GM19452 (cell line): Measurements from ENCODE around the gene CDH2.

ENCODE experiments used
- ATAC-seq: cut with Tn5 transposase; IDR thresholded peaks from one replicate; pipeline ENCODE4 v1.9.1; 2021; ENCODE audit not compliant: unreplicated experiment

The CDH2 gene

DNA sequence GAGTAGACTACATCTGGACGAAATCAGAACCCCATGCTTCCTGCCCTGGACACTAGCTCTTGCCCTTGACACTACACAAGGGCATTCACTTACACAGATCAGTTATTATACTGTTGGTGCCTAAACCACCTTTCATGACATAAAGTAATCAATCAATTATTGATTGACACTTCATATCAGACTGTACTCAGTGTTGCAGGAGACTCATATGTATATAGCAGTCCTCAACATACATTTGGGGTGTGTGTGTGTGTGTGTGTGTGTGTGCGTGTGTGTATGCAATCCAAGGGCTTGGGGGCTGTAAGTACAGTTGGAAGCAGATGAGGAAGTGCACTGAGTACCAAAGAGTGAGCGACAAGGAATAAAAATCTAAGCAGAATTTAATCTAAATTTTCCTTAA lies 5.1 kb downstream of the CDH2 start:
- ATAC-seq, result no peak

DNA sequence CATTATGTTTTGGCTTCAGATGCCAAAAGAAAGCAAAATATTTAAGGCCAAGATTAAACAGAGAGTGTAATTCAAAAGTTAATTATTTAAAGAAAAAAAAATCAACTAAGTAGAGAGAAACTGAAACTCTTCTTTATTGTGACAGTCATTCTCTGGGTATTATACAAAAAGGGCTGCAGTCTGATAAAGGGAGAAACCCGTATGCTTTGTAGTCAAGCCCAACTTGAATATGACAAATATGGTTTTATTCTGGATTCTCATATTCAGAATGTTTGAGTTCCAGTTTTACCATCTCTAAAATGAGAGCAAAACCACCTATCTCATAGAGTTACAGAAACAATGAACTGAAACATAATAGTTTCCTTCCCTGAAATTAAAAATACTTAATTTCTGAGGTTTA lies 8.2 kb downstream of the CDH2 start:
- ATAC-seq, result no peak

GRCh38 chr18:28167835-28168349 lies 9.0 kb downstream of the CDH2 start:
- no peak for ATAC-seq

DNA sequence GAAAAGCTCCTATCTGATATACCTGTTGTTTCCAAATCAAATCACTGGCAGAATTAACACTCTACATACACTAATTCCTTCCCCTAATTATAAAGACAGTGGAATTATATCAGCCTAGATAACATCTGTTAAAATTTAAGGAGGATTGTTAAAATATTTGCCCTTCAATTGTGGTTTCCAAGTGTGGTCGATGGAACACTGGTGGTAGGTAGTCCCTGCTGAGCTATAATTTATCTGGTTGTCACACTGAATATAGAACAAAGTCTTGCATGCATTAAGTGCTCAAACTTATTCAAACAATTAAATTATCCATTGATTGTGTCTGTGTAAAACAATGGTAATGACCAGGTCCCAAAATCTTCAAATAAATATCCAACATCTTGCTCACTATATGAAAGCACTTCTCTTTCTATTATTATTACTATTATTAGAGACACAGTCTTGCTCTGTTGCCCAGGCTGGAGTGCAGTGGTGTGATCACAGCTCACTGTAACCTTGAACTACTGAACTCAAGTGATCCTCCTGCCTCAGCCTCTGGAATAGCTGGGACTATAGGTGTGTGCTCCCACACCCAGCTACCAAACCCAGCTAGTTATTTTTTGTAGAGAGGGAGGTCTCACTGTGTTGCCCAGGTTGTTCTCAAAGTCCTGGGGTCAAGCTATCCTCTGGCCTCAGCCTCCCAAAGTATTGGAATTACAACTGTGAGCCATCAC lies 12.0 kb downstream of the CDH2 start:
- no peak for ATAC-seq

GRCh38 chr18:28163201-28163775 lies 13.6 kb downstream of the CDH2 start:
- no peak for ATAC-seq

- ATAC-seq, result no peak
Observed at GRCh38 chr18:28161608-28162599, 15.0 kb downstream of the CDH2 start.

- no peak for ATAC-seq
Observed at GRCh38 chr18:28159055-28159454, 17.9 kb downstream of the CDH2 start.

DNA sequence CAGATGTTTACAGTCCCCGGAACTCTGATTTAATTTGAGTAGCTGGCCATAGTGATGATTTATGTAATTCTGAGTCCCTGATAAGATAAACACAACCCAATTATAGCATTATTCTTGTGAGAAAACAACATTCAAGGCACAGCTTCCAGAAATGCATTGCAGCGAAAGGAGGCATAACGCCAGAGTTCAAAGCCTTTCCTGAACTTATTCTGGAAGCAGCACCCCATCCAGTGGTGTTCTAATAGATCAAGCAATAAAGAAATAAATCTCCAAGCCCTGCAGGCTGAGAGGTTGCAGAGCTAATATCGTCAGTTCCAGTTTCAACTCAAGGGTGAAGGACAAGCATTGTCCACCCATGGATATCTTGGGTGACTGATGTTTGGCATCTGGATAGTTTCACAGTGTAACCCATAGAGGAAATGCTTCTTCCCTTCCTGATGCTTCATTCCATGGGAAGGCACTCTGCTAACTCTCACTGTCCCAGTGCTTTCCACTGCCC lies 18.8 kb downstream of the CDH2 start:
- no peak for ATAC-seq

- ATAC-seq, result no peak
Observed at GRCh38 chr18:28153485-28154065, 23.4 kb downstream of the CDH2 start.

DNA sequence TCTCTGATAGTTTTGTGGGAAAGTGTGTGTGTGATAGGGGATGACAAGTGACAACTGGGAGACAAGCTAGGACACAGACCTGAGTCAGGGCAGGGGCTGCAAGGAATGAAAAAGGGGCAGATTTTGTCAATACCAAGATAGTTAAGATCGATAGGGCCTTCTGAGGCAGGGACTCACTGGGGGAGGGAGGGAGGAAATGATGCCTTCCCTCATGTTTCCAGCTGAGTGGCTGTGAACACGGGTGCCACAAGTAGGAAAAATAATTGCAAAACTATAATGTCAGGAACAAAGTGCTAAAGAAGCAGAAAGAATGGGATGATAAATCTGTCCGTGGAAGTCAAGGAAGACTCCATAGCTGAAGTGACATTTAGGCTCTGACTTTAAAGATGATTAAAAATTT lies 24.2 kb downstream of the CDH2 start:
- ATAC-seq, result no peak

GRCh38 chr18:28152354-28152753 lies 24.6 kb downstream of the CDH2 start:
- ATAC-seq, result no peak

GRCh38 chr18:28151434-28151833 lies 25.5 kb downstream of the CDH2 start:
- ATAC-seq, result no peak

- no peak for ATAC-seq
Observed at GRCh38 chr18:28150925-28151324, 26.0 kb downstream of the CDH2 start.

DNA sequence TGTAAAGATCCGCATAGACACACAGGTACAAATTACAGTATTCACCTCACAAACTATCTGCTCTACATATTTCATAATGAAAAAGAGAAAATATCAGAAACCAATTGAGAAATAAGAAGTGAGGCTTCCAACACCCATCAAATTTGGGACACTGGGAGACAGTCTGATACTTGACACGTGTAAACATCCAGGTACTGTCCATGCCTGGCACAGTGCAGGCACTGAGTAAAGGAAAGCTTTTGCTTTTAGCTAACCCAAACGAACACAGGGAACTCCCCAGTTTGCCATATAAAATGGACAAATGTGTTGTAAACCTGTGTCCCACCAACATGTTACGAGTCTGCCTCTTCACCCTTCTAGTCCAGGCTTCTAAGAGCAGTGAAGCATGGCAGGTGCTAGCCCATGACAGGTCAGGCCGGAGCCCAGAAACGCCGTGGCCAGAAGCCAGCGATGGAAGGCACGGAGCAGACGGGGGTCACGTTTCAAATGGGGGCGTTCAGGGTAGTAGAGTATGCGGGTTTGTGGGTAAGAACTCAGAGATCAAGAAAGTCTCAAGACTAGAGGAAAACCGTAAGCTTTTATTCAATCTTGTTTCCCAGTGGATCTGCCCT lies 27.0 kb downstream of the CDH2 start:
- no peak for ATAC-seq

GRCh38 chr18:28147674-28148171 lies 29.2 kb downstream of the CDH2 start:
- ATAC-seq, result no peak

GRCh38 chr18:28143725-28144124 lies 33.2 kb downstream of the CDH2 start:
- ATAC-seq, result no peak

DNA sequence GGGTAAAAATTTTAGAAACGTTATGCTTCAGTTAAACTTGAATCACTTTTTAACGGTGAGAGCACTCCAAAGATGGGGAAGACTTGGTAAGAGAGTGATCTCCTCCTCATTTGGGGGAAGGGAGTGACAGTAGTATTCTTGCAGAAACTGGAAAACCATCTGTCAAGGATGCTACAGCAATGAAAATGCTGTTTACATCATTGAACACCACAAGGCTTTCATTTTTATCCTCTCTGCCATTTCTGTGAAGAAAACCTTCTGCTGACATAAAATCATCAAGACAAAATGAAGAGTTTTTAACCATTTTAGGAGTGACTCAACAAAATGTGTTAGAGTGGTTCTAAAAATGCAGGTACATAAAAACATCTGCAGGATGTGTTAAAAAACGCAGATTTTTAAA lies 38.1 kb downstream of the CDH2 start:
- ATAC-seq, result no peak

GRCh38 chr18:28136071-28136470 lies 40.9 kb downstream of the CDH2 start:
- no peak for ATAC-seq

GRCh38 chr18:28134774-28135173 lies 42.2 kb downstream of the CDH2 start:
- ATAC-seq, result no peak

DNA sequence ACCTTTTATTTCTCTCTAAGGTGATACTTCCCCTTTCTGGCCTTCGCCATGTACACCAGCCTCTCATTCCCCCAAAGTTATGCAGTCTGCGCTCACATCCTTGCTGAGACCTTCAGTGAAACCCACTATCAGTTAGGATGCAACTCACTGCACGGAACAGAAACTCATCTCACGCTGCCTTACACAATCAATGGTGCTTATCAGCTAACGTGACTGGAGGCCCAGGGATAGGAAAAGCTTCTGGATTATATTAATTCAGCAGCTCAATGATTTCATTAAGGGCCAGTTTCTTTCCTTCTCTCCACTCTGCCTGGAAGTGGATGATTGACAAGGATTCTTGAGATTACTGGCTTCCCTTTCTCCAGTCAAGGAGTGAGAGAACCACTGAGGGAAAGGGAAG lies 44.8 kb downstream of the CDH2 start:
- no peak for ATAC-seq

GRCh38 chr18:28128659-28128980 lies 48.3 kb downstream of the CDH2 start:
- ATAC-seq, result no peak
